Measurements from ENCODE around the gene PLA2G12B. TPM values are rescaled to one million over a fixed set of nuclear protein-coding genes. Genes with fewer than 3 reads are reported as not detected.

Gene PLA2G12B
- total RNA-seq, 4 donors from 2014 or later: 6.6 to 94.6 (median 68.1) TPM

DNA sequence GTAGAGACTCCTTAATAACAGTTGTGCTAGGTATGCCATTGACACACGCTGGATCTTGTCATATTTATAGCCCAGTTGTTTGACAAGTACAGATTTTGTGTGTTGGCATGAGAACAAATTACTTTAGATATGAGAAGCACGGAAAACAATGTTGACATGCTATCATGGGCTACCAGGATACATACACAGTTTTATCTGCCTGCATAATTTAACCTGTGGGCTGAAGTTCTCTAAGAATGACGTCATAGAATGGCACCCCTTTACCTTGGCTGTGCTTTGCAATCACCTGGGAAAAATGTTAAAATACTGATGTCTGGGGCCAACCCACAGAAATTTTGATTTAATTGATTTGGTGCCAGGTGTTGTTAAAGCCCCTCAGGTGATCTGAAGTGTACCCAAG is 2.8 kb downstream of the PLA2G12B start:
- H3K27me3 ChIP-seq: no peaks in the 10 kb centered on the region
- no peaks in the 10 kb centered on the region for H3K9me3 ChIP-seq
- no peak overlapping the region for H3K27ac ChIP-seq
- H3K4me1 ChIP-seq: peaks cover 0 to 6% (median 2%) of the 10 kb centered on the region in 4 donors
- no peak for DNase-seq
- no peaks in the 10 kb centered on the region for H3K36me3 ChIP-seq
- no peak for TF ChIP-seq POLR2A (IDR thresholded peaks at IDR 0.05)
- TF ChIP-seq, protein P1, sequence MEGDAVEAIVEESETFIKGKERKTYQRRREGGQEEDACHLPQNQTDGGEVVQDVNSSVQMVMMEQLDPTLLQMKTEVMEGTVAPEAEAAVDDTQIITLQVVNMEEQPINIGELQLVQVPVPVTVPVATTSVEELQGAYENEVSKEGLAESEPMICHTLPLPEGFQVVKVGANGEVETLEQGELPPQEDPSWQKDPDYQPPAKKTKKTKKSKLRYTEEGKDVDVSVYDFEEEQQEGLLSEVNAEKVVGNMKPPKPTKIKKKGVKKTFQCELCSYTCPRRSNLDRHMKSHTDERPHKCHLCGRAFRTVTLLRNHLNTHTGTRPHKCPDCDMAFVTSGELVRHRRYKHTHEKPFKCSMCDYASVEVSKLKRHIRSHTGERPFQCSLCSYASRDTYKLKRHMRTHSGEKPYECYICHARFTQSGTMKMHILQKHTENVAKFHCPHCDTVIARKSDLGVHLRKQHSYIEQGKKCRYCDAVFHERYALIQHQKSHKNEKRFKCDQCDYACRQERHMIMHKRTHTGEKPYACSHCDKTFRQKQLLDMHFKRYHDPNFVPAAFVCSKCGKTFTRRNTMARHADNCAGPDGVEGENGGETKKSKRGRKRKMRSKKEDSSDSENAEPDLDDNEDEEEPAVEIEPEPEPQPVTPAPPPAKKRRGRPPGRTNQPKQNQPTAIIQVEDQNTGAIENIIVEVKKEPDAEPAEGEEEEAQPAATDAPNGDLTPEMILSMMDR (IDR thresholded peaks at IDR 0.05): no peak
- peak overlapping the region in 2 of 4 donors; percentile 49 to 57 for H3K4me3 ChIP-seq

DNA sequence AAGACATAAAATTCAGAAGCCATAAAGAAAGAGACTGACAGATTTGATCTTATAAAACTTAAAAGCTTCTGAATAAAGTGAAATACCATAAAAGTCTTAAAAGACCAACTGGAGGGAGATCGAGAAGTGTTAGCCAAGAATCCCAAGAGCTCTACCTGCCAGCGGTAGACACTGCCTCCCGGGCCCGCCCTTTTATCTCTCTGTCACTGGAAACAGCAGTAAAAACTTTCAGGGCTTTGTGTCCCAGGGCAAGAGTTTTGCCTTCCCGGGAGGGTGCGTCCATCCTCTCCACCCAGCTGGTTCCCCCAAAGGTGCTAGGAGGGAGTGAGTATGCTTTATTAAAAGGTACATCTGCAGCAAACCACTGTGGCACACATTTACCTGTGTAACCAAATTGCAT is 5.8 kb downstream of the PLA2G12B start:
- no peak for DNase-seq
- no peak for TF ChIP-seq POLR2A (IDR thresholded peaks at IDR 0.05)
- TF ChIP-seq, protein P1 (IDR thresholded peaks at IDR 0.05): no peak

DNA sequence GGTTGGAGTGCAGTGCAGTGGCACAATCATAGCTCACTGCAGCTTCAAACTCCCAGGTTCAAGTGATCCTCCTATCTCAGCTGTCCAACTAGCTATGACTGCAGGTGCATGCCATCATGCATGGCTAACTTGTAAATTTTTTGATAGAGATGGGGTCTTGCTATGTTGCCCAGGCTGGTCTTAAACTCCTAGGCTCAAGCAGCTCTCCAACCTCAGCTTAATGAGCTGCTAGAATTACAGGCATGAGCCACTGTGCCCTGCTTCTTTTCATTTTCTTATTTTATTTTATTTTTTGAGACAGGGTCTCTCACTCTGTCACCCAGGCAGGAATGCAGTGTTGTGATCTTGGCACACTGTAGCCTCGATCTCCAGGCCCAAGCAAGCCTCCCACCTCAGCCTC is 7.6 kb downstream of the PLA2G12B start:
- DNase-seq: no peak
- no peak overlapping the region for H3K4me3 ChIP-seq
- TF ChIP-seq POLR2A (IDR thresholded peaks at IDR 0.05): no peak
- TF ChIP-seq, protein P1 (IDR thresholded peaks at IDR 0.05): no peak
- no peak overlapping the region for H3K27ac ChIP-seq
- no peaks in the 10 kb centered on the region for H3K27me3 ChIP-seq
- no peaks in the 10 kb centered on the region for H3K36me3 ChIP-seq
- H3K9me3 ChIP-seq: no peaks in the 10 kb centered on the region
- H3K4me1 ChIP-seq: no peaks in the 10 kb centered on the region

More for the DNA sequence above, 5.8 kb downstream of the PLA2G12B start:
- Histone ChIP-seq H3K4me3 (no peak overlapping the region), H3K27ac (no peak overlapping the region), H3K4me1 (no peaks in the 10 kb centered on the region), H3K27me3 (no peaks in the 10 kb centered on the region), H3K9me3 (no peaks in the 10 kb centered on the region), H3K36me3 (no peaks in the 10 kb centered on the region)

DNA sequence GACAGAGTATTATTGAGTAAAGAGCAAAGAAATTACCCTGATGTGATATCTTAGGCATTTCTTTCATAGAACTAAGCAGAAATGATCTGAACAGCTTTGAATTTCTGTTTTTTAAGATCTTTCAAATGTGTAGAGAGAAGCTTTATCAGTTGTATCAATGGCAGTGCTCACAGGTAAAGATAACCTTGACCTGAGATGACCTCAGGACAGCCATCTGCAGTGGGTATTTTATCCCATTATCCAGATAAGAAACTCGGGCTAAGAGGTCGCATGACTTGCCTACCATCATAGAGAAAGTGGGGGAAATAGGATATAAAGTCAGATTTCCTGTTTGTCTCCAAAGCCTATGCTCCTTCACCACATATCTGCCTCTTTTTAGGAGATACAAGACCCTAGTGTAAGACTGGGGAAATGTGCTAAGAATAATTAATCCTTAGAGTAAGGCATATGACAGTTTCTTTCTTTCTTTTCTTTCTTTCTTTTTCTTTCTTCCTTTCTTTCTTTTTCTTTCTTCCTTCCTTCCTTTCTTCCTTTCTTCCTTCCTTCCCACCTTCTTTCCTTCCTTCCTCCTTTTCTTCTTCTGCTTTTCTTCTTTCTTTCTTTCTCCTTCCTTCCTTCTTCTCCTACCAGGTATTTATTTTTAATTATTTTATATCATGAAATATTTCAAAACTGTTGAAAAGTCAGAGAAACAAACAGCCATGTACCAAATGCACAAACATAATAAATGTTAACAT is 10.9 kb downstream of the PLA2G12B start:
- Histone ChIP-seq H3K9me3 (no peaks in the 10 kb centered on the region), H3K27me3 (no peaks in the 10 kb centered on the region), H3K4me1 (no peaks in the 10 kb centered on the region), H3K4me3 (no peak overlapping the region), H3K27ac (no peak overlapping the region), H3K36me3 (no peaks in the 10 kb centered on the region)
- DNase-seq: no peak
- TF ChIP-seq POLR2A (IDR thresholded peaks at IDR 0.05): no peak
- TF ChIP-seq, protein P1 (IDR thresholded peaks at IDR 0.05): no peak

DNA sequence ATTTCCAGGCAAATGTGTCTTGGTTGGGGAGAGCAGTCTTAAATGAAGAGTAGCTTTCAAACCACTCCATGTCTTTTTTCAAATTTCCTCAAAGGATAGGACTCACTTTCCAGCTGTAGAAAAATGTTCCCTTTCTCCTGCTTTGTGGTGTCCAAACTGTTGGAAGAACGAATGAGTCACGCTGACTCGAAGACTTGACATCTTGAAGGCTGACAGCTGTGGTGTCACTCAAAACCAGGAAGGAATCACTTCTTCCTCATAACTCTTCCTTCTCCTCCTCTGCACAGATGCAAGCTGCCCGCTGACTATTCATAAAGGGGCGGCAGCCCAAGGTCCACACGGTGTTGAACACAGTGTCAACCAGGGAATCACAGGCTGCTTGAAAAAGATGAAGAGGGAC is 19.2 kb downstream of the PLA2G12B start:
- no peak for TF ChIP-seq POLR2A (IDR thresholded peaks at IDR 0.05)
- TF ChIP-seq, protein P1 (IDR thresholded peaks at IDR 0.05): no peak
- Histone ChIP-seq H3K9me3 (no peaks in the 10 kb centered on the region), H3K4me1 (no peaks in the 10 kb centered on the region), H3K27me3 (no peaks in the 10 kb centered on the region), H3K27ac (no peak overlapping the region), H3K4me3 (no peak overlapping the region), H3K36me3 (peaks cover 0 to 16% (median 0%) of the 10 kb centered on the region in 3 donors)
- DNase-seq: no peak

All from Peyer's patch (tissue), 4 donors.